Measurements from ENCODE around the gene RAB11B.
"Not testable (repeated sequence)": the region's sequence is repeated elsewhere in the genome, so short reads cannot be mapped to it uniquely, and the experiment has no call there.

The RAB11B gene

DNA sequence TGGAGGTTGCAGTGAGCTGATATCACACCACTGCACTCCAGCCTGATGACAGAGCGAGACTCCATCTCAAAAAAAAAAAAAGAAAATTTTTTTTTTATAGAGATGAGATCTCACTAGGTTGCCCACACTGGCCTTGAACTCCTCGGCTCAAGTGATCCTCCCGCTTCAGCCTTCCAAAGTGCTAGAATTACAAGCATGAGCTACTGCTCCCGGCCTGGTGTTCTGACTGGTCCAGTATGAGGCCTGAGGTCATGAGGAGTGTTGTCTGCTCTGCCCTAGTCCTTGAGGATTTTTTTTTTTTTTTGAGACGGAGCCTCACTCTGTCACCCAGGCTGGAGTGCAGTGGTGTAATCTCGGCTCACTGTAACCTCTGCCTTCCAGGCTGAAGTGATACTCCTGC is 35.2 kb downstream of the RAB11B start:
- not testable (repeated sequence) for DNase-seq

DNA sequence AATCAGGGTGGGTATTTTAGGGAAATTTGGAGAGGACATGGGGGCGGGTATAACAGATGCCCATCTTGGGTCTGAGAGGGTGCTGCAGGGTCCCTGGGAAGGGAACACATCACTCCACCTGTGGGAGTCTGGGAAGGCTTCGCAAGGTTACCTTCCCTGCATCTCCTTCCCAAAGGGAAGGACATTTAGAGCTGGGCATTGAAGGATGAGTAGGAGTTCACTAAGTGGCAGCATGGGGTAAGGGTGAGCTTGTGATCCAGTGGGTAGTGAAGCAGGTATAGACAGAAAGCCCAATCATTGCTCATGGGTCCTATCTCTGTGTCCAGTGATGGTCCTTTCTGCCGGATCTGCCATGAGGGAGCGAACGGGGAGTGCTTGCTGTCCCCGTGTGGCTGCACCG is 36.1 kb downstream of the RAB11B start:
- DNase-seq = no peak

- no peak for DNase-seq
Measured at GRCh38 chr19:8429044-8429443, 38.9 kb downstream of the RAB11B start.

DNA sequence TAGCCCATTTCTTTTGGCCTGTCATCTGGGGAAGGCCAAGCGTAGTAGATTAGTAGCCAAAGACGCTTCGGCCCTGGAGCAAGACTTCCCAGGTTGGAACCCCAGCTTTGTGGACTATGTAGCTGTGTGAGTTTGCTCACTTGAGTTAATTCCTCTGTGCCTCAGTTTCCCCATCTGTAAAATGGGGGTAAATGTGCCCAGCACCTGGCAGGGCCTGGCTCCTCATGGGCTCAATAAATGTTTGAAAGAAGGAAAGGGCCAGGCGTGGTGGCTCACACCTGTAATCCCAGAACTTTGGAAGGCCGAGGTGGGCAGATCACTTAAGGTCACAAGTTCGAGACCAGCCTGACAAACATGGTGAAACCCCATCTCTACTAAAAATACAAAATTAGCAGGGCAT is 39.7 kb downstream of the RAB11B start:
- DNase-seq = no peak

DNA sequence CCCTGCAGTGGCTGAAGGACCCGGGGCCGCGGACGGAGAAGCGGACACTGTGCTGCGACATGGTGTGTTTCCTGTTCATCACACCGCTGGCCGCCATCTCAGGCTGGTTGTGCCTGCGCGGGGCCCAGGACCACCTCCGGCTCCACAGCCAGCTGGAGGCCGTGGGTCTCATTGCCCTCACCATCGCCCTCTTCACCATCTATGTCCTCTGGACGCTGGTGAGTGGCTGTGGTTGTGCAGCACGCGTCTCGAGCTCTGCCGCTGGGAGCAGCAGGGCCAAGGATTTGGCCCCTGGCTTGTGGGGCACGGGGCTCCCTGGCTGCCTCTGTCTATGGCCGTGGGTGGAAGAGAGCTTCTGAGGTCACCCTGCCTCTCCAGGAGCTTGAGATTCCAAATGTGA is 40.5 kb downstream of the RAB11B start:
- DNase-seq = no peak

- no peak for DNase-seq
Measured at GRCh38 chr19:8438236-8438635, 48.1 kb downstream of the RAB11B start.

DNA sequence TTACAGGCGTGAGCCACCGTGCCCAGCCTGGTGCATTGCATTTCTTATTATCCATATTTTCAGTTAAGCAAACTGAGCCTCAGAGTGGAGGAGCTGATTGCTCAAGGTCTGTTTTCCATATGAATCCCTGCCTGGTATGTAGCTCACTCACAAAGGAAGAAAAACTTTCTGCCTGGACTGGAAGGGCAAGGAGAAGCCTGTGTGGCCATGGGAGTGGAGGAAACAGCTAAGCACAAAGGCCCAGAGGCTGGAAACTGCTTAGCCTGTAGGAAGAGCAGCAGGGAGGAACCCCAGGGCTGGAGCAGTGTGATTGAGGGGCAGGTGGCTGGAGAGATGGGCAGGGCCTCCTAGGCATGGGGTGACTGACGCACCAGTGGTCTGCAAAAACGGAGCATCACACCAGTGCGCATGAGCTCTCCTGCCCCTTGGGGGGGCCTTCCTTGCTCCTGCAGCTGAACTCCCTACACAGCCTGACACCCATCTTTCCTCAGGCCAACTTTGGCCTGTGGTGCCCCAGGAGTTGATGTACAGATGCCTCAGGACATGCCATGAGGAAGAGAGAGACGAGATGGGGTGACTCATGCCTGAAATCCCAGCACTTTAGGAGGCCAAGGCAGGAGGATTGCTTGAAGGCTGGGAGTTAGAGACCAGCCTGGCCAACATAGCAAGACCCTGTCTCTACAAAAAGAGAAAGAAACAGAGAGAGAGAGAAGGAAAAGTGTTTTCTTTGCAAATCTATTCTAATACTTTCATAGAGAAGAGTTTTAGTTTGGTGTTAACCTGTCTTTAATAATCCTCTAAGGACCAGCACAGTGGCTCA is 51.8 kb downstream of the RAB11B start:
- no peak for DNase-seq

DNA sequence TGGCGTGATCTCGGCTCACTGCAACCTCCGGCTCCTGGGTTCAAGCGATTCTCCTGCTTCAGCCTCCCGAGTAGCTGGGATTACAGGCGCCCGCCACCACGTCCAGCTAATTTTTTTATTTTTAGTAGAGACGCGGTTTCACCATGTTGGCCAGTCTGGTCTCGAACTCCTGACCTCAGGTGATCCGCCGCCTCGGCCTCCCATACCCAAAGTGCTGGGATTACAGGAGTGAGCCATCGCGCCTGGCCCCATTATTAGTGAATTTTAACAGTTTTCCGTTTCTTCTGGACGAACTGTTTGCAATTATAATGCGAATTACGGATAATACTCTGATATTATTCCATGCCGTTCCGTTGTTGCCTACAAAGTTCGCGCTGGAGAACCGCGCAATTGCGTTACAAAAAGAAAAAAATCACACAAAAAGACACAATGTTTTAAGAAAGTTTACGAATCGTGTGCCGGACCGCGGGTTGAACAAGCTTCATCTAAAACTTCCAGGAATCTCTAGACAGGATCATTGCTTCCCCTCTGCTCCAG is 54.0 kb downstream of the RAB11B start:
- not testable (repeated sequence) for DNase-seq

GRCh38 chr19:8444677-8445487 is 54.7 kb downstream of the RAB11B start, which contains the start of gene HNRNPM:
HNRNPM (plus strand) TSS chr19:8444975; CDS start chr19:8444999, 24 bp downstream.
- peak; percentile 81 to 100 (median 98) for DNase-seq

GRCh38 chr19:8445488-8446001 is 55.4 kb downstream of the RAB11B start:
- DNase-seq = peak in 32 of 56 donors; percentile 6 to 61 (median 27)

DNA sequence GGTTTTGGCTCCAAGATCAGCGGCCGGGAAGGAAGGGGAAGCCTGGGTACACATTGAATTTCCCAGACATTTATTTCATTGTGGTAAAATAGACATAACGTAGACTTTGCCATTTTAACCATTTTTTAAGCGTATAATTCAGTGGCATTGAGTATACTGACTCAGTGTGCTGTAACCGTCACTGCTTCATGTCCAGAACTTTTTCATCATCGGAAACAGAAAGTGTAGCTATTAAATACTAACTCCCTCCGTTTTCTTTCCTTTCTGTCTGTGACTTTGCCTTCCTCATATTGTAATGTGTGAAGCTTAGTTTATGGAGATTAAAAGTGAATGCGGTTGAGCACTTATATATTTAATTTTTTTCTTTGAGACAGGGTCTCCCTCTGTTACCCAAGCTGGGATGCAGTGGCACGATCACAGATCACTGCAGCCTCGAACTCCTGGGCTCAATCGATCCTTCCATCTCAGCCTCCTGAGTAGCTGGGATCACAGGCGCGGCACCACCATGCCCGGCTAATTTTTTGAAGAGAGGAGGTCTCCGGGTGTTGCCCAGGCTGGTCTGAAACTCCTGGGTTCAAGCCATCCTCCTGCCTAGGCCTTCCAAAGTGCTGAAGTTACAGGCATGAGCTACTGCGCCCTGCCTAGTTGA is 56.0 kb downstream of the RAB11B start:
- DNase-seq = no peak

GRCh38 chr19:8449830-8450229 is 59.7 kb downstream of the RAB11B start:
- no peak for DNase-seq

- no peak for DNase-seq
Measured at GRCh38 chr19:8451377-8451776, 61.2 kb downstream of the RAB11B start.

GRCh38 chr19:8451885-8452284 is 61.7 kb downstream of the RAB11B start:
- no peak for DNase-seq

GRCh38 chr19:8452446-8453123 is 62.4 kb downstream of the RAB11B start:
- DNase-seq = no peak

DNA sequence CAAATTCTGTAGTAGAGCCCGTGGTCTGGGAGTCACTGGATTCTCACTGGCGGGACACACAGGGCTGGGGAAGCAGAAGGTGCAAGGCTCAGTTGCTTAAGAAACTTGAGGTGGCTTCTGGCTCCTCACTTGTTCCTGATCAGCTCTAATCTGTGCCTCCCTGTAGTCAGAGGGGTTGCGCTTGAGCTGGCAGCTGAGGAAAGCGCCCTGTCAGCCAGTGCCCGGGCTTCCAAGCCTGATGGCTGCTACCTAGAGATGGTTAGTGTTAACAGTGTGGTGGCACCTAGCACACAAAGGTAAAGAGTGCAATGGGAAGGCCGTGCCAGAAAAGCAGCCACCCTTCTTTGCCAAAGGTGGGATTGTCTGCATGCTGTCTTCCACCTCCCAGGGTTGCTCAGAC is 63.5 kb downstream of the RAB11B start:
- DNase-seq = no peak

Data from nucleus accumbens (tissue), 56 donors.